Fibroblast of skin of right biceps (primary cell): ENCODE data around the gene MC1R.
"Not testable (repeated sequence)": the region's sequence is repeated elsewhere in the genome, so short reads cannot be mapped to it uniquely, and the experiment has no call there.

Source experiments
- DNase-seq: peaks from one replicate; pipeline ENCODE4 v3.0.0-alpha.2; 2013

The MC1R gene

DNA sequence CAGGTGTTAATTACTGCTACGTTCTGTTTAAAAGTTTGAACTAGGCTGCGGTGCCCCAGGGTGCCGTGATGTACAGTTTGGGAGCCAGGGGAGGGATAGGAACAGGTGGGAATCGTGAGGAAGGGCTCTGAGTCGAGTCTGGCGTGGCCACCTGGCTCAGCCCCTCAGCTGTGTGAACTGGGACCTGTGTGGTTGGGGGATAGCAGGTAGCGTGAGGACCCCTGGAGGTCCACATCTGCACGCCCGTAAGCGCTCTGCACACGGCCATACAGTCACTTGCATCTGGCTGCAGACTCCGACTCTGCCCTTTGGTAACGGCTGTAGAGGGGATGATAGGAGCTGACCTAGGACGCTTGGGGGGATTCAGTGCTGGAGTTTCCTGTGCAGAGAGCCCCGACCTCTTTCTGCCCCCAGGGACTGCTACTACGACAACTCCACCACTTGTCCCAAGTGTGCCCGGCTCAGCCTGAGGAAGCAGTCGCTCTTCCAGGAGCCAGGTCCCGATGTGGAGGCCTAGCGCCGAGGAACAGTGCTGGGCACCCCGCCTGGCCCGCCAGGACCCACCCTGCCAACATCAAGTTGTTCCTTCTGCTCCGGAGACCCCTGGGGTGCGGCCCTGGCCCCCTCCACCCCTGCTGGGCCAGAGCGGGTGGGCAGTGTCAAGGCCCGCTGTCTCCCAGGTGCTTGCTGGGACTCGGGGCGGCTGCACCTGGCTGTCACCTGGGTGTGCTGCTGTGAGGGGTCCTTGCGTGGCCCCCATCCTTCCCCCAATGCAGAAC, 47.0 kb downstream of the MC1R start:
- no peak for DNase-seq

GRCh38 chr16:89966756-89967155, 48.1 kb downstream of the MC1R start:
- no peak for DNase-seq

DNA sequence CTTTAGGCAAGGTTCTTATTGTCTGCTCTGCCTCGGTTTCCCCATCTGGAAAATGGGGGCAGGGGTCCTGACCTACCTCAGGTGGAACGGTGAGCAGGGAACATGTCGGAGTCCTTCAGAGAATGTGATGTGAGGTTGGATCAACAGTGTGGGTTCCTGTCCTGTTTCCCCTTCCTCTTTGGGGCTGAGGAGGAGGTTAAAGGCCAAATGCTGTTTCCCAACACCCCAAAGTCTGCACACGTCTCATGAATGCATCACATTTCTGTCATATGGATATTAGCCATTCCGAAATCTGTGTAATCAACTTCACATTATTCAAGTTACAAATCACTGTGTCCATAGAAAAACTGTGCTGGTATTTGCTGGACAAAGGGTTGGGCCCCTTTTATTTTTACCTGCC, 48.8 kb downstream of the MC1R start:
- DNase-seq = not testable (repeated sequence)

DNA sequence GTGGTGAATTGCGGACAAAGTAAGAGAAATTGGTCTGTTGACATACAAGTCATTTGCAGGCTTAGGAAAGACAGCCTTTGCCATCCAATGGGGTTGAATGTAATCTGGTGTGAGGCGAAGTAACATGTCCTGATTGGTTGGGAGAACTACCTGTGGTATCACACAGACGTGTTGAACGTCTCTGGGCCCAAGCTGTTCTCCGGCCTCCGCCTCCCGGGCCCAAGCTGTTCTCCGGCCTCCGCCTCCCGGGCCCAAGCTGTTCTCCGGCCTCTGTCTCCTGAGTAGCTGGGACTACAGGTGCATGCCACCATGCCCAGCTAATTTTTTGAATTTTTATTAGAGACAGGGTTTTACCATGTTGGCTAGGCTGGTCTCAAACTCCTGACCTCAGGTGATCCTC, 49.4 kb downstream of the MC1R start:
- DNase-seq = not testable (repeated sequence)

DNA sequence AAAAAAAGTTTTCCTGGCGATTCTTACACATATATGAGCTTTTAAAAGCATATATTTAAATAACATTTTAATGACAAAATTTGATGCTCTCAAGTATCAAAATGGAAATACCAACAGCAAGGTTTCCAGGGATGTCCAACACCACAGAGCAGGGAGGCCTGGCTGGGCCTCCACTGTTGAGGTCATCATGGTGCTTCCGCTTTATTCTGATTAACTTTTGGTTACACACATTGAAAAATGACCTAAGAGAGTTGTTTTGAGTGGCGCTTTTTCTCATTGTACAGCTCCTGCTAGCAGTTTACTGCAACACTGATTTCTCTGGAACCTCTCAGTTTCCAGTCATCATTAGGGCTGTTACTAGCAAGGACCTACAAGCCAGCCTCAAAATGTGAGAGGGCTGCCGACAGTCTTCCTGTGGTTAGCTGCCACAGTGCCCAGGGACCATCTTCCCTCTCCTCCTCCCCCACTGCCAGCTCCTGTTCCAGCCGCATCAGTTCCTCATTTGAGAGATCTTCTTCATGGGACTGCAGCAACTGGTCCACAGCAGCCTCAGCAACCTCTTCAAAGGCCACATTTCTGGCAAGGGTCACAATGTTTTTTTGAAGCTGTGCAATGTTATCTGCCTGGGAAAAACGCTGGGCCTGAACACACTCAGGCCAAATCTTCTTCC, 51.2 kb downstream of the MC1R start:
- no peak for DNase-seq
